RWPE1 (cell line): ENCODE measurements around the gene DAPK1.

Experiments
- CTCF ChIA-PET: fragments of 350-600 bp; sonication (Branson Sonifier 250); formaldehyde crosslinking; extraction: SDS; loops from one replicate; lab custom pipeline; 2021; lab: Yijun Ruan, JAX
- POLR2A ChIA-PET: fragments of 400-600 bp; formaldehyde crosslinking; extraction: SDS; loops from one replicate; lab custom pipeline; 2020; ENCODE audit warnings: antibody characterized with exemption; ENCODE audit not compliant: low non-redundant PET; lab: Yijun Ruan, JAX
- DNase-seq: peaks from one replicate; pipeline ENCODE4 v3.0.0; 2012; ENCODE audit warnings: low spot score
- H3K27ac ChIP-seq: fragments of 450-650 bp; 2 replicates; pipeline ENCODE4 v1.5.1; 2017
- CTCF ChIP-seq: fragments of 450-650 bp; conservative IDR thresholded peaks from 2 replicates; pipeline ENCODE4 v1.5.1; 2017; ENCODE audit warnings: low read depth, mild to moderate bottlenecking

The DAPK1 gene

GRCh38 chr9:87527211-87527916, 29.7 kb downstream of the DAPK1 start:
- POLR2A ChIA-PET: no interaction called here

GRCh38 chr9:87528969-87529368, 31.3 kb downstream of the DAPK1 start:
- H3K27ac ChIP-seq: no peak overlapping the region
- POLR2A ChIA-PET: no interaction called here
- DNase-seq: no peak

More at GRCh38 chr9:87527211-87527916, 29.7 kb downstream of the DAPK1 start:
- TF ChIP-seq CTCF: no peak
- H3K27ac ChIP-seq: no peak overlapping the region
- DNase-seq: no peak
- CTCF ChIA-PET: no interaction called here

GRCh38 chr9:87529671-87530070, 32.0 kb downstream of the DAPK1 start:
- POLR2A ChIA-PET: no interaction called here
- DNase-seq: no peak

More at GRCh38 chr9:87528969-87529368, 31.3 kb downstream of the DAPK1 start:
- no peak for TF ChIP-seq CTCF
- CTCF ChIA-PET: interaction anchor here (1.2 kb wide), 1 partner anchor 13 kb away, joined by 6 read pairs; no protein-coding TSS in a partner anchor

GRCh38 chr9:87530716-87531115, 33.0 kb downstream of the DAPK1 start:
- TF ChIP-seq CTCF: no peak
- POLR2A ChIA-PET: no interaction called here
- no peak overlapping the region for H3K27ac ChIP-seq
- CTCF ChIA-PET: no interaction called here
- DNase-seq: no peak

More at GRCh38 chr9:87529671-87530070, 32.0 kb downstream of the DAPK1 start:
- CTCF ChIA-PET: interaction anchor here (1.2 kb wide), 1 partner anchor 14 kb away, joined by 6 read pairs; no protein-coding TSS in a partner anchor
- no peak for TF ChIP-seq CTCF
- no peak overlapping the region for H3K27ac ChIP-seq

GRCh38 chr9:87531370-87532295, 34.0 kb downstream of the DAPK1 start:
- CTCF ChIA-PET: no interaction called here
- TF ChIP-seq CTCF: no peak
- no peak for DNase-seq
- POLR2A ChIA-PET: no interaction called here
- H3K27ac ChIP-seq: no peak overlapping the region

- TF ChIP-seq CTCF: no peak
- no peak for DNase-seq
- ChIA-PET CTCF (no interaction called here), POLR2A (no interaction called here)
- H3K27ac ChIP-seq: no peak overlapping the region
Measured at GRCh38 chr9:87533271-87533670, 35.6 kb downstream of the DAPK1 start.
